IPS DF 6.9 (cell line): ENCODE data around the gene TMEM181.
"Not testable (repeated sequence)": the region's sequence is repeated elsewhere in the genome, so short reads cannot be mapped to it uniquely, and the experiment has no call there.

Experiments used
- DNase-seq: peaks from one replicate; pipeline ENCODE4 v3.0.0-alpha.2; 2013; ENCODE audit warnings: low read depth, low spot score
- H3K27ac ChIP-seq: one replicate; pipeline ENCODE4 v1.5.1; 2013; ENCODE audit warnings: low read length, control low read depth
- H3K27me3 ChIP-seq: 2 replicates; pipeline ENCODE4 v1.6.1; 2013; ENCODE audit warnings: mild to moderate bottlenecking, low read length; ENCODE audit not compliant: control insufficient read depth, insufficient read depth
- H3K36me3 ChIP-seq: 2 replicates; pipeline ENCODE4 v1.6.1; 2013; ENCODE audit warnings: low read length; ENCODE audit not compliant: control insufficient read depth, insufficient read depth
- H3K4me1 ChIP-seq: 2 replicates; pipeline ENCODE4 v1.6.1; 2013; ENCODE audit warnings: low read length; ENCODE audit not compliant: control insufficient read depth, insufficient read depth
- H3K4me3 ChIP-seq: 2 replicates; pipeline ENCODE4 v1.5.1; 2013; ENCODE audit warnings: mild to moderate bottlenecking, low read length
- H3K9me3 ChIP-seq: 2 replicates; pipeline ENCODE4 v1.6.1; 2013; ENCODE audit warnings: low read length, inconsistent platforms; ENCODE audit not compliant: control insufficient read depth, insufficient read depth
- WGBS: extraction: QIAGEN DNeasy Blood & Tissue Kit; methylation state at CpG from one replicate; pipeline ENCODE4 v1.1.7; 2013; ENCODE audit warnings: mixed read lengths, missing lambda C conversion rate; ENCODE audit not compliant: insufficient read length, insufficient coverage; 5-methylcytosine and 5-hydroxymethylcytosine counted together

TMEM181 gene

DNA sequence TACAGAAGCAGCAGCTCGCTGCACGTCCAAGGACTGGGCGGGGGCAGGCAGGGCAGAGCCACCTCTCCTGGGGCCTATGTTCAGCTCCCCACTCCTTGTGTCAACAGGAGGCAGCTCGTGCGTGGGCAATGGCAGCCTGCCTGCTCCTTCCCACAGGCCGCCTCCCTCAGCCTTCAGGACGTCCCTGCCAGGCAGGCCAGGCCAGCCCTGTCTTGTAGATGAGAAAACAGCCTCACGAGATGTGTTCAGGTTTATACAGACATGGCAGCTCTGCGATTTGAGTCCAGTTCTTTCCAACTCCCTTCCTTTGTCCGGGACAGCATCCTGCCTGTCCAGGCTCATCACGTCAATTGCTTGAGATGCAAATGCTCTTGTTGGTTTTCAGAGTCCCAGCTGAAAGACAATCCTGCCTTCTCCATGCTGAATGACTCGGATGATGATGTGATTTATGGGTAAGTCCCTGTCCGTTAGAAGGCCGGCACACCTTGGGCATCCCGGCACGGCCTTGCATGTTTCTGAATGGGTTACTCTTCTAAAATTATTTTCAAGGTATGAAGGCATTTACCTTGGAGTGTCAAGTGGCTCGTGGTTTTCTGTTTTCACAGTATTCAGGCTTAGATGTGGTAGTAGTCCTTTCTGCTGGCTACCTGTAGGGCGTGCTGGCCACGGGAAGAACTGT, 71.2 kb downstream of the TMEM181 start:
- Histone ChIP-seq H3K4me1 (no peaks in the 10 kb centered on the region), H3K27me3 (no peaks in the 10 kb centered on the region), H3K27ac (no peak overlapping the region), H3K36me3 (peaks cover 12% of the 10 kb centered on the region), H3K9me3 (no peaks in the 10 kb centered on the region), H3K4me3 (no peak overlapping the region; the same call in 1 of the 2 replicates)
- no peak for DNase-seq
- no CpG with 5 or more reads among the region's 19 CpGs for WGBS

- H3K4me1 ChIP-seq = no peaks in the 10 kb centered on the region
- H3K9me3 ChIP-seq = no peaks in the 10 kb centered on the region
- no peak overlapping the region for H3K4me3 ChIP-seq
- H3K27ac ChIP-seq = no peak overlapping the region
- H3K36me3 ChIP-seq = peaks cover 10% of the 10 kb centered on the region
- no peak for DNase-seq
- H3K27me3 ChIP-seq = no peaks in the 10 kb centered on the region
- 100% methylated on average over 1 of the region's 19 CpGs for WGBS
Measured at GRCh38 chr6:158631678-158632537, 72.0 kb downstream of the TMEM181 start.

DNA sequence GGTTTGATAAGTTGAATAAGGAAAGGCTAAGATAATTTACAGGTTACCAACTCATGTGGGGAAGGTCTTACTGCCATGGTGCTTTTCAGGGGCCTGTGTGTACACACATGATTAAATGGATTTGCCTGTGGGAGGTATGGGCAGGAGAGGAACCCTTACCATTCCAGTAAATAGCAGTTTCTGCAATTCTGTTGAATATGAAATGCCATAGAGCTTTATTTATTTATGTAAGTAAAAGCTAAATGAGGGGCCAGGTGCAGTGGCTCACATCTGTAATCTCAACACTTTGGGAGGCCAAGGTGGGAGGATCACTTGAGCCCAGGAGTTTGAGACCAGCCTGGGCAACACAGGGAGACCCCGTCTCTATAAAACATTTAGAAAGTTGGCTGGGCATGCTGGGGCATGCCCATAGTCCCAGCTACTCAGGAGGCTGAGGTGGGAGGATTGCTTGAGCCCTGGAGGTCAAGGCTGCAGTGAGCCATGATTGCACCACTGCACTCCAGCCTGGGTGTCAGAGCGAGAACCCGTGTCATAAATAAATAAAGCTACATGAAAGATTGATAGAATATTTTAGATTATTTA, 72.7 kb downstream of the TMEM181 start:
- H3K36me3 ChIP-seq = not testable (repeated sequence)
- no CpG with 5 or more reads among the region's 3 CpGs for WGBS

GRCh38 chr6:158633127-158633526, 73.2 kb downstream of the TMEM181 start:
- H3K36me3 ChIP-seq = peaks cover 9% of the 10 kb centered on the region
- H3K4me1 ChIP-seq = no peaks in the 10 kb centered on the region
- H3K27ac ChIP-seq = no peak overlapping the region
- no peak for DNase-seq
- no CpG with 5 or more reads among the region's 11 CpGs for WGBS
- H3K4me3 ChIP-seq = no peak overlapping the region
- H3K9me3 ChIP-seq = no peaks in the 10 kb centered on the region
- no peaks in the 10 kb centered on the region for H3K27me3 ChIP-seq

More for the DNA sequence above, 72.7 kb downstream of the TMEM181 start:
- not testable (repeated sequence) for H3K27me3 ChIP-seq, H3K4me1 ChIP-seq, DNase-seq, H3K9me3 ChIP-seq, H3K27ac ChIP-seq, H3K4me3 ChIP-seq

GRCh38 chr6:158634695-158635426, 75.0 kb downstream of the TMEM181 start:
- no peak overlapping the region for H3K27ac ChIP-seq
- H3K36me3 ChIP-seq = peaks cover 9% of the 10 kb centered on the region
- no peak for DNase-seq
- no peak overlapping the region for H3K4me3 ChIP-seq
- H3K4me1 ChIP-seq = no peaks in the 10 kb centered on the region
- H3K27me3 ChIP-seq = no peaks in the 10 kb centered on the region
- WGBS = 100% methylated on average over 1 of the region's 6 CpGs
- H3K9me3 ChIP-seq = no peaks in the 10 kb centered on the region

DNA sequence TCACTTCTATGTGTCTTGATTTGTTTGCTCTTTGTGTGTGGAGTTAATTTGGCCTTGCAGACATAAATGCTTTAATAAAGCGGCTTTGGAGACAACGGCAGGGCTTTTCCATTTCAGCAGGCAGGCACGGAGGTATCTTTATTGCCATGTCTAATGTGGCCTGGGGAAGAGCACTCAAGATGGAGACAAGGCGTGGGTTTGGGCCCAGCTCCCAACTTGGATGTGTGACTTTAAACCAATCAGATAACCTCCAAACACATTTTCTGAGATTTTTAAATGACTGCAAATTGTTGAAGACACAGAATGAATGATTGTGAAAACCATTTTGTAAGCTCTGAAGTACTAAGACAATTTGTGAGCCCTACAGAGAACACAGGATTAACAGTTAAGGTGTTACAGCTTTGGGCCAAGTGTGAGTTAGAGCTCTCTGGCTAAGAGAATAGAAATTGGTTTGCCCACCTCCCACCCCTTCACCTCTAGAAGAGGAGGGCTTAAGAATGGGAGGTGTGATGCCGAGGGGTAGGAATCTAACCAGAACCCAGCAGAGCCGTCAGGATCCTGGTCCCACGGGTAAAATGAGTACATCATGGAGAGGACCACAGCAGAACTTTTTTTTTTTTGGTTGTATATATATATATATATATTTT, 75.7 kb downstream of the TMEM181 start:
- H3K27me3 ChIP-seq = no peaks in the 10 kb centered on the region
- H3K36me3 ChIP-seq = peaks cover 9% of the 10 kb centered on the region
- no peak overlapping the region for H3K4me3 ChIP-seq
- WGBS = no CpG with 5 or more reads among the region's 7 CpGs
- no peak for DNase-seq
- no peaks in the 10 kb centered on the region for H3K4me1 ChIP-seq
- H3K27ac ChIP-seq = no peak overlapping the region
- no peaks in the 10 kb centered on the region for H3K9me3 ChIP-seq

DNA sequence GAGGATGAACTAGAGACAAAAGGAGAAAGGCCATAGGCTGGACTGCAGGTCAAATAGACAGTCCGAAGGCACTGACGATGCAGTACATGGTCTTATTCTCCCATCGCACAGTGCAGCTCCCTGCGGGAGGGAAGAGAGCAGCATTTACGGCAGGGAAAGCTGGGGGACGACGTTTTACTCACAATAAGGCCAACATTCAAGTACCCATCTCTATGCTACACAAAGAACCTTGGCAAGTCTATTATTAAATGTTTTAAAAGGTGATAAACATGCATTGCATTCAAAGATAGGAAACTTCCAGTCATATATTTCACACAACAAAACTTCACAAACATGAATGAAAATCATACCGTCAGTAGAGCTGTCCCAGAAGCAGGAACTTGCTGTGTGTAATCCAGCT, 76.9 kb downstream of the TMEM181 start:
- H3K27me3 ChIP-seq = no peaks in the 10 kb centered on the region
- no peak overlapping the region for H3K4me3 ChIP-seq
- WGBS = no CpG with 5 or more reads among the region's 8 CpGs
- no peaks in the 10 kb centered on the region for H3K4me1 ChIP-seq
- H3K27ac ChIP-seq = no peak overlapping the region
- no peak for DNase-seq
- H3K9me3 ChIP-seq = no peaks in the 10 kb centered on the region
- H3K36me3 ChIP-seq = peaks cover 4% of the 10 kb centered on the region; the same call in 1 of the 2 replicates

DNA sequence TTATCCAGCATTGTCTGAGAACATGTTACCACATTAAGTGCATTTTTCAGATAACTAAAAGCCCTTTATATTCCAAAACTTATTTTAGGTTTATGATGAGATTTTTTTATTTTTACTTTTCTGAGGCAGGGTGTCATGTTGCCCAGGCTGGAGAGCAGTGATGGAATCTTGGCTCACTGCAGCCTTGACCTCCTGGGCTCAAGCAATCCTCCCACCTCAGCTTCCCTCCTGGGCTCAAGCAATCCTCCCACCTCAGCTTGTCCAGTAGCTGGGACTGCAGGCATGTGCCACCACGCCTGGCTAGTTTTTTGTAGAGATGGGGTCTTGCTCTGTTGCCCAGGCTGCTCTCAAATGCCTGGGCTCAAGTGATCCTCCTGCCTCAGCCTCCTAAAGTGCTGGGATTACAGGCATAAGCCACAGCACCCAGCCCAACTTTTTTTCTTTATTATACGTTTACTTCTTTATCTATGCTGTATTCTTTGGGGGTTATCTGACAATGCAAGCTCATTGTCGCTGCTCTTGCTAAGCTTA, 78.5 kb downstream of the TMEM181 start:
- H3K4me3 ChIP-seq = no peak overlapping the region
- WGBS = no CpG with 5 or more reads among the region's 3 CpGs
- H3K27ac ChIP-seq = no peak overlapping the region
- H3K27me3 ChIP-seq = no peaks in the 10 kb centered on the region
- peaks cover 4% of the 10 kb centered on the region; the same call in 1 of the 2 replicates for H3K36me3 ChIP-seq
- no peaks in the 10 kb centered on the region for H3K9me3 ChIP-seq
- H3K4me1 ChIP-seq = no peaks in the 10 kb centered on the region
- DNase-seq = no peak

DNA sequence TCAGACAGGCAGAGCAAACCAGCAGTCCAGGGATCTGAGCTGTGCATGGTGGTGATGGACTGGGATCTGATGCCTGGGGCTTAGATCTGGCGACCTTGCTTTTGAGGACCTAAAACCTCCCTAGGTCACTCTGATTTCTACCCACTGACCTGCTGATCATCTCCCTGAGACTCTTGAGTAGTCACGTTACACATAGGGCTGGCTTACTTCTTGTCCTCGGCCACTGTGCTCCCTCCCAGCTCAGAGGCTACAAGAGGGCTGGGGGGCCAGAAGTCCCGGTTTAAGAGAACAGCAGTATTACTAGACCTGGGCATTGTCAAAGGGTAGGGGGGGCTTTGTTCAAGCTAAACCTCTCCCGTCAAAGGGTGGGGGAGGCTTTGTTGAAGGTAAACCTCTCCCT, 79.2 kb downstream of the TMEM181 start:
- WGBS = no CpG with 5 or more reads among the region's 5 CpGs
- Histone ChIP-seq H3K4me3 (no peak overlapping the region), H3K27ac (no peak overlapping the region), H3K27me3 (no peaks in the 10 kb centered on the region), H3K36me3 (peaks cover 4% of the 10 kb centered on the region; the same call in 1 of the 2 replicates), H3K9me3 (no peaks in the 10 kb centered on the region), H3K4me1 (no peaks in the 10 kb centered on the region)
- no peak for DNase-seq
